ENCODE data around the gene PRR36.

PRR36 gene

GRCh38 chr19:7846155-7846646 is 28.0 kb downstream of the PRR36 start:
- H3K4me1 ChIP-seq, result no peaks in the 10 kb centered on the region
- no peaks in the 10 kb centered on the region for H3K27me3 ChIP-seq
- no peak overlapping the region for H3K4me3 ChIP-seq (ENCODE audit: low read depth, low read length)
- no peak for TF ChIP-seq CTCF (IDR thresholded peaks at IDR 0.05; ENCODE audit: low read depth, low read length)
- H3K9me3 ChIP-seq, result peaks cover 5% of the 10 kb centered on the region
- H3K36me3 ChIP-seq, result no peaks in the 10 kb centered on the region
- DNase-seq, result no peak

GRCh38 chr19:7845390-7846154 is 28.6 kb downstream of the PRR36 start:
- no peak for TF ChIP-seq CTCF (IDR thresholded peaks at IDR 0.05; ENCODE audit: low read depth, low read length)
- no peaks in the 10 kb centered on the region for H3K4me1 ChIP-seq
- DNase-seq, result no peak
- H3K4me3 ChIP-seq (ENCODE audit: low read depth, low read length), result no peak overlapping the region
- no peaks in the 10 kb centered on the region for H3K27me3 ChIP-seq
- H3K9me3 ChIP-seq, result peaks cover 5% of the 10 kb centered on the region
- H3K36me3 ChIP-seq, result no peaks in the 10 kb centered on the region

GRCh38 chr19:7844951-7845350 is 29.2 kb downstream of the PRR36 start:
- Histone ChIP-seq H3K9me3 (peaks cover 5% of the 10 kb centered on the region), H3K36me3 (no peaks in the 10 kb centered on the region), H3K27me3 (no peaks in the 10 kb centered on the region), H3K4me1 (no peaks in the 10 kb centered on the region), H3K4me3 (ENCODE audit: low read depth, low read length) (no peak overlapping the region)
- no peak for TF ChIP-seq CTCF (IDR thresholded peaks at IDR 0.05; ENCODE audit: low read depth, low read length)
- no peak for DNase-seq

- Histone ChIP-seq H3K27me3 (no peaks in the 10 kb centered on the region), H3K36me3 (no peaks in the 10 kb centered on the region), H3K9me3 (peaks cover 5% of the 10 kb centered on the region), H3K4me1 (no peaks in the 10 kb centered on the region), H3K4me3 (ENCODE audit: low read depth, low read length) (no peak overlapping the region)
- no peak for TF ChIP-seq CTCF (IDR thresholded peaks at IDR 0.05; ENCODE audit: low read depth, low read length)
- DNase-seq, result no peak
These were observed 29.8 kb downstream of the PRR36 start for GRCh38 chr19:7844405-7844804.

- Histone ChIP-seq H3K27me3 (no peaks in the 10 kb centered on the region), H3K4me1 (no peaks in the 10 kb centered on the region), H3K9me3 (peaks cover 5% of the 10 kb centered on the region), H3K4me3 (ENCODE audit: low read depth, low read length) (no peak overlapping the region), H3K36me3 (no peaks in the 10 kb centered on the region)
- TF ChIP-seq CTCF (IDR thresholded peaks at IDR 0.05; ENCODE audit: low read depth, low read length), result no peak
- no peak for DNase-seq
These were observed 30.7 kb downstream of the PRR36 start for GRCh38 chr19:7843521-7843920.

- H3K4me3 ChIP-seq (ENCODE audit: low read depth, low read length), result no peak overlapping the region
- no peak for TF ChIP-seq CTCF (IDR thresholded peaks at IDR 0.05; ENCODE audit: low read depth, low read length)
- H3K36me3 ChIP-seq, result no peaks in the 10 kb centered on the region
- no peak for DNase-seq
- no peaks in the 10 kb centered on the region for H3K4me1 ChIP-seq
- H3K9me3 ChIP-seq, result peaks cover 5% of the 10 kb centered on the region
- H3K27me3 ChIP-seq, result no peaks in the 10 kb centered on the region
These were observed 31.4 kb downstream of the PRR36 start for GRCh38 chr19:7842661-7843294.

Measured in BE2C (cell line).